ENCODE measurements around the gene DBNL.

GRCh38 chr7:44077681-44078091, 33.2 kb downstream of the DBNL start:
- TF ChIP-seq CREB1 (IDR thresholded peaks at IDR 0.05; ENCODE audit: low read depth) (no peak), YY1 (IDR thresholded peaks at IDR 0.05; ENCODE audit: low read depth) (no peak), CEBPB (IDR thresholded peaks at IDR 0.05) (no peak), EP300 (IDR thresholded peaks at IDR 0.05; ENCODE audit: borderline replicate concordance) (no peak), TEAD4 (IDR thresholded peaks at IDR 0.05) (no peak), MAX (IDR thresholded peaks at IDR 0.05) (no peak), REST (IDR thresholded peaks at IDR 0.05; ENCODE audit: low read depth) (no peak)

Measured in Ishikawa (cell line).